Fibroblast of skin of right quadriceps (primary cell): ENCODE data around the gene HS3ST5.
"Not testable (repeated sequence)": the region's sequence is repeated elsewhere in the genome, so short reads cannot be mapped to it uniquely, and the experiment has no call there.

Experiments used
- DNase-seq: peaks from one replicate; pipeline ENCODE4 v3.0.0-alpha.2; 2013

HS3ST5 gene

GRCh38 chr6:114272582-114272981 lies 70.2 kb downstream of the HS3ST5 start:
- DNase-seq: no peak

- no peak for DNase-seq
These were observed 71.4 kb downstream of the HS3ST5 start for GRCh38 chr6:114271405-114271804.

- DNase-seq: no peak
These were observed 74.9 kb downstream of the HS3ST5 start for GRCh38 chr6:114267897-114268296.

GRCh38 chr6:114260810-114261209 lies 82.0 kb downstream of the HS3ST5 start:
- DNase-seq: no peak

- DNase-seq: no peak
These were observed 84.4 kb downstream of the HS3ST5 start for GRCh38 chr6:114258376-114258775.

DNA sequence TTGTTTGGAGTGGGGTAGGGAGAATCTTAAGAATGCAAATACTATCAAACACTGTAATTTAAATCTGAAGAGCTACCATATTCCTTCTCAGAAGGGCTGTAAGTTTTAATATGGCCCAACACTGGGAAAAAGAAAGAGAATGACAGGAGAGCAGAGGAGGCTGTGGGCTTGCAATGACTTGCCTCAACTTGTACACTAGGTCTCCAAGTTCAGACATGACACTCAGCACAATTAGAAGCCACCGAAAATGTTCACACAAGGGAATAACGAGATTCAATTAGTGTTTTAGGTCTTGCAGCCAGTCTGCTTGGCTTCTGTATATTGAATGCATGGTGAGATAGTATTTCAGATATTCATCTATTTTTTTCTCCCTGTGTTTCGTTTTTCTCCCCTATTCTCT lies 89.4 kb downstream of the HS3ST5 start:
- DNase-seq: no peak

DNA sequence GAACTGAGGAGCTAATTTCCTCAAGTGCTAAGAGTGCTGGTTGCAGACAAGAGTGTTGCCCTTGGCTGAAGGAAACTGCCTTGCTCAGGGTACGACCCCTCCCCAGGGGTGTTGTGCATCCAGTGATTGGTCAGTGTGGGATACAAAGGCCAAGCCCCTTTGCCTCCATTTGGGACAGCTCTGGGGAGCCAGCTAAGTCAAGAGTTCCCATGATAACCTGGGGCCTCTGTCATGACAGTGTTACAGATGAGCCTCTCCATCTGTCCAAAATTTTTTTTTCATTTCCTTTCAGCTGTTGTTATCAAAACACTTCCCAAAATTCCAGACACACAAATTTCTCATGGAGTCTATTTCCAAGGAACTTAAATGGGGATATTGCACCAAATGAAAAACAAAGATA lies 93.3 kb downstream of the HS3ST5 start:
- DNase-seq: no peak

- no peak for DNase-seq
These were observed 95.7 kb downstream of the HS3ST5 start for GRCh38 chr6:114247101-114247500.

GRCh38 chr6:114240796-114241195 lies 102.0 kb downstream of the HS3ST5 start:
- DNase-seq: no peak

DNA sequence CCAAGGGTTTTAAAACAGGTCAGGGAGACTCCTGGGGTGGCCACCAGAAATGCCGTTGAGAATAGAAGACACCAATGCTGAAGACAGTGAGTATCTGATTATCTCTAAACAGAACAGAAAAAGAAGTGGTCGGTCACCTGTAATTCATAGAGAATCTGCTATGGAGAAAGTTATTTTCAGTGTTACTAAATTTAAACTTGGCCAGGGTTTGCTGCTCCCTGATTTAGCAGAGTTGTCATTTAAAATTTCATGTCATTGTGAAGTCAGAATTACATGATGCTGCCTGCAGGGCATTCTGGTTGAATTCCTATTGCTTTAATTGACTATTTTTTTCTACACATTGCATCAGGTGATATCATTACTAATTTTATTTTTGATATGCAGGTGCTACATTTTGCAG lies 114.1 kb downstream of the HS3ST5 start:
- no peak for DNase-seq

GRCh38 chr6:114227944-114228468 lies 114.8 kb downstream of the HS3ST5 start:
- DNase-seq: no peak

DNA sequence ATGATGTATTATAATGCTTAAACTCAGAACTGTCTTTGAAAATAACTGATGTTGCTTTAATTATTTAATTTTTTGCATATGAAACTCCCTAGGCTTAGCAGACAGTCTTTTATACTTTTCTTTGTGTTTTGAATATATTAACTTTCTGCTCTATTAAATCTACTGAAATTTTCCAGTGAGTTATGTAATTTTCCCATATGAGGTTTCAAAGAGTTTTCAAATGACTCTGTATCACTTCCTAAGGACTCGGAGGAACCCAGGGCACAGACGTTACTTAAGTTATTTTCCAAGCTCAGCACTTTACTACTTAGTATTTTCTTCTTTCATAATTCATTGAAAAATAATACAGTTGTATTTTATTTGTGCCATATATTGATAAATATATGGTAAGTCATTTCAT lies 122.6 kb downstream of the HS3ST5 start:
- DNase-seq: no peak

GRCh38 chr6:114218437-114219340 lies 124.1 kb downstream of the HS3ST5 start:
- no peak for DNase-seq

GRCh38 chr6:114217996-114218395 lies 124.8 kb downstream of the HS3ST5 start:
- not testable (repeated sequence) for DNase-seq

- DNase-seq: no peak
These were observed 125.9 kb downstream of the HS3ST5 start for GRCh38 chr6:114216789-114217467.

GRCh38 chr6:114210467-114210866 lies 132.4 kb downstream of the HS3ST5 start:
- DNase-seq: no peak

GRCh38 chr6:114203460-114203859 lies 139.4 kb downstream of the HS3ST5 start:
- no peak for DNase-seq

DNA sequence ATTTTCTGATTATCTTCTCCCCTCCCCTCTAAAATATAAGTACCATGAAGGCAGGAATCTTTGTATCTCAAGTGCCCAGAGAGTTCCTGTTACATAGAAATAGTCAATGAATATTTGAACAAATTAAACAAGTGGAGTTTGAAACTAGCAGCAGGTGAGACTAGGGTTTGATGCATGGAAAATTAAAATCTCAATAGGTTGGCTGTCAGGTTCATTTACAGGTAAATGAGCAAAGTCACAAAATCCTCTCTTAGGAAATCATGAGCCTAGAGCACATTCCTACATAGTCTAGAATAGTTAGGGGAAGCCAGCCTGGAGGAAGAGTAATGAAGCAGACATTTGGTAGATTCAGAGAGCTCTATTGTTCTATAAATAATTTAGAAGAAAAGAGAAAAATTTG lies 140.4 kb downstream of the HS3ST5 start:
- no peak for DNase-seq

DNA sequence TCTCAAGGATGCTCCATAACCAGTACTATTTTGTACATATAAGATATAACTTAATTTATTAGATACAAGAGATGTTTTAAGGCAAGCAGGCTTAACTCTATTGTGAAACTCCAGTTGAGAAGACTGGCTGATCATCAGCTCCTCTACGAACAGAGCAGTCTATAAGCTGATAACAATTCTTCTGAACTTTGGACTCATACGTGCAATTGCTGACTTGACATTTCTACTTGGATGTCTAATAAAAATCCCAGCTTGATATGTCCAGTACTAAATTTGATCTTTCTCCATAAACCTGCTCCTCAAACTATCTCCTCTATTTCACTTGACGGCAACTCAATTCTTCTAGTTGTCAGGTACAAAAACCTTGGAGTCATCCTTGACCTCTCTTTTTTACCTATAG lies 141.9 kb downstream of the HS3ST5 start:
- no peak for DNase-seq

- DNase-seq: no peak
These were observed 147.0 kb downstream of the HS3ST5 start for GRCh38 chr6:114195631-114196403.

DNA sequence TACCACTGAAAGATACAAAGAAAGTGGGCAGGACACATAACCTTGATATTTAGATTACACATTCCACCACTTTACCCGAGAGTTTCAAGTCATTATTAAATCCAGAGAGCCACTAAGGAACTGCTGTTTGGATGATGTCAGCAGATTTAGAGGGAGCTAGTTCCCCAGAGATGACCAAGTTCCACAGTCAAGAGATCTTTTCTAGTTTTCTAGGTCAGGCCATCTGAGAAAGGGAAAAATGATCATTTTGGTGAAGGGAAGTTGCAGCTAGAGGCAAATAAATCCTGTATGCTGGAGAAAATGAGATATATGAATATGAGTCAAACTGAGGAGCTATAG lies 147.8 kb downstream of the HS3ST5 start:
- DNase-seq: no peak

GRCh38 chr6:114194362-114195026 lies 148.3 kb downstream of the HS3ST5 start:
- DNase-seq: no peak

GRCh38 chr6:114187563-114187962 lies 155.3 kb downstream of the HS3ST5 start:
- DNase-seq: no peak
